SK-N-MC (cell line): ENCODE data around the gene TET1.
"Not testable (repeated sequence)": the region's sequence is repeated elsewhere in the genome, so short reads cannot be mapped to it uniquely, and the experiment has no call there.

ENCODE experiments used
- DNase-seq: peaks from one replicate; pipeline ENCODE4 v3.0.0-alpha.2; 2011; ENCODE audit warnings: low read depth, low spot score
- H3K27ac ChIP-seq: fragments of 200-600 bp; sonication (generic); 2 replicates; pipeline ENCODE4 v1.5.1; 2016; ENCODE audit warnings: mixed run types
- H3K36me3 ChIP-seq: fragments of 200-600 bp; sonication (generic); 2 replicates; pipeline ENCODE4 v1.6.1; 2017; ENCODE audit warnings: antibody characterized with exemption, low read length, mixed read lengths; ENCODE audit not compliant: insufficient read depth
- H3K4me3 ChIP-seq: fragments of 200-600 bp; sonication (generic); 2 replicates; pipeline ENCODE4 v1.5.1; 2016
- H3K9ac ChIP-seq: fragments of 200-600 bp; sonication (generic); 2 replicates; pipeline ENCODE4 v1.8.0; 2017; ENCODE audit warnings: mixed run types, mixed read lengths; ENCODE audit not compliant: insufficient read length
- H3K9me3 ChIP-seq: fragments of 200-600 bp; sonication (generic); 2 replicates; pipeline ENCODE4 v1.6.1; 2017; ENCODE audit warnings: low read depth, mild to moderate bottlenecking, antibody characterized with exemption, low read length, moderate library complexity, mixed read lengths
- EZH2 ChIP-seq: fragments of 200-600 bp; sonication (generic); IDR thresholded peaks from one replicate; pipeline ENCODE4 v1.6.1; 2017; ENCODE audit warnings: antibody characterized with exemption
- FOXP2 ChIP-seq: optimal IDR thresholded peaks from 2 replicates; pipeline ENCODE3; 2011; ENCODE audit warnings: mild to moderate bottlenecking, moderate library complexity; ENCODE audit not compliant: insufficient read depth; ENCODE audit errors: extremely low read length, control extremely low read depth
- POLR2AphosphoS5 ChIP-seq: IDR thresholded peaks from 2 replicates; pipeline ENCODE4 v1.6.1; 2012; ENCODE audit warnings: mild to moderate bottlenecking, low read depth, low read length, borderline replicate concordance

The TET1 gene

GRCh38 chr10:68560186-68560942, at the start of gene TET1:
Gene TET1 (plus strand): TSS chr10:68560337. CDS start chr10:68572339, 12,002 bp downstream.
- no peak for DNase-seq
- Histone ChIP-seq H3K9me3 (no peaks in the 10 kb centered on the region), H3K27ac (no peak within 1 kb of the TSS), H3K9ac (peak within 1 kb of the TSS; percentile 73), H3K4me3 (peak within 1 kb of the TSS; percentile 77), H3K36me3 (no peaks in the 10 kb centered on the region)
- TF ChIP-seq POLR2AphosphoS5 (peak; percentile 60), FOXP2 (no peak), EZH2 (no peak)

- DNase-seq, H3K36me3 ChIP-seq, H3K9ac ChIP-seq, H3K27ac ChIP-seq, H3K9me3 ChIP-seq, H3K4me3 ChIP-seq: not testable (repeated sequence)
These were observed 43.9 kb upstream of the TET1 start for GRCh38 chr10:68516216-68516615.

- Histone ChIP-seq H3K27ac (peak overlapping the region; percentile 68; the same call in 1 of the 2 replicates), H3K36me3 (no peaks in the 10 kb centered on the region), H3K9ac (no peak overlapping the region), H3K4me3 (no peak overlapping the region), H3K9me3 (no peaks in the 10 kb centered on the region)
- TF ChIP-seq EZH2 (no peak), FOXP2 (no peak)
- no peak for DNase-seq
These were observed 43.4 kb upstream of the TET1 start for GRCh38 chr10:68516766-68517165.

GRCh38 chr10:68517188-68517587, 42.9 kb upstream of the TET1 start:
- TF ChIP-seq FOXP2 (no peak), POLR2AphosphoS5 (no peak), EZH2 (no peak)
- H3K9me3 ChIP-seq: no peaks in the 10 kb centered on the region
- no peaks in the 10 kb centered on the region for H3K36me3 ChIP-seq
- H3K4me3 ChIP-seq: no peak overlapping the region
- DNase-seq: no peak
- no peak overlapping the region for H3K9ac ChIP-seq
- H3K27ac ChIP-seq: peak overlapping the region; percentile 68

GRCh38 chr10:68518609-68519008, 41.5 kb upstream of the TET1 start:
- not testable (repeated sequence) for DNase-seq

GRCh38 chr10:68525490-68526038, 34.6 kb upstream of the TET1 start:
- H3K9ac ChIP-seq, H3K9me3 ChIP-seq, DNase-seq, H3K27ac ChIP-seq, H3K4me3 ChIP-seq, H3K36me3 ChIP-seq: not testable (repeated sequence)

More at GRCh38 chr10:68518609-68519008, 41.5 kb upstream of the TET1 start:
- H3K4me3 ChIP-seq, H3K9me3 ChIP-seq, H3K9ac ChIP-seq, H3K27ac ChIP-seq, H3K36me3 ChIP-seq: not testable (repeated sequence)

GRCh38 chr10:68526634-68527307, 33.4 kb upstream of the TET1 start:
- Histone ChIP-seq H3K9me3 (no peaks in the 10 kb centered on the region), H3K9ac (peak overlapping the region; percentile 90), H3K36me3 (no peaks in the 10 kb centered on the region), H3K27ac (no peak overlapping the region), H3K4me3 (peak overlapping the region; percentile 86)
- DNase-seq: no peak
- TF ChIP-seq EZH2: no peak
- no peak for TF ChIP-seq FOXP2
- no peak for TF ChIP-seq POLR2AphosphoS5

GRCh38 chr10:68536973-68537372, 23.2 kb upstream of the TET1 start:
- no peak overlapping the region for H3K9ac ChIP-seq

GRCh38 chr10:68537796-68538195, 22.3 kb upstream of the TET1 start:
- H3K9me3 ChIP-seq: no peaks in the 10 kb centered on the region
- H3K36me3 ChIP-seq: no peaks in the 10 kb centered on the region
- no peak overlapping the region for H3K27ac ChIP-seq
- no peak overlapping the region for H3K9ac ChIP-seq
- no peak for TF ChIP-seq POLR2AphosphoS5
- no peak for TF ChIP-seq FOXP2
- TF ChIP-seq EZH2: no peak
- no peak for DNase-seq
- H3K4me3 ChIP-seq: no peak overlapping the region

More at GRCh38 chr10:68536973-68537372, 23.2 kb upstream of the TET1 start:
- no peak for DNase-seq
- Histone ChIP-seq H3K36me3 (no peaks in the 10 kb centered on the region), H3K27ac (no peak overlapping the region), H3K9me3 (no peaks in the 10 kb centered on the region), H3K4me3 (no peak overlapping the region)
- no peak for TF ChIP-seq POLR2AphosphoS5
- no peak for TF ChIP-seq EZH2
